Astrocyte (in vitro differentiated cells and primary cell): ENCODE measurements around the gene ZHX3. TPM values are rescaled to one million over a fixed set of nuclear protein-coding genes. Genes with fewer than 3 reads are reported as not detected.

Source experiments
- DNase-seq: peaks from one replicate; pipeline ENCODE4 v3.0.0-alpha.2; 2010; ENCODE audit warnings: low read depth
- FAIRE-seq: peaks from 2 replicates; lab custom pipeline; 2011; peaks lifted over from hg19 to GRCh38; lab: Jason Lieb, UNC
- H2AFZ ChIP-seq: 2 replicates; pipeline ENCODE4 v1.6.0; 2012; ENCODE audit warnings: low read depth, low read length, inconsistent platforms
- H3K27ac ChIP-seq: 2 replicates; pipeline ENCODE4 v1.5.1; 2011; ENCODE audit warnings: low read depth, low read length, inconsistent platforms
- H3K27me3 ChIP-seq: 2 replicates; pipeline ENCODE4 v1.6.0; 2011; ENCODE audit warnings: low read length, inconsistent platforms; ENCODE audit not compliant: insufficient read depth
- H3K36me3 ChIP-seq: 2 replicates; pipeline ENCODE4 v1.5.1; 2011; ENCODE audit warnings: low read length, inconsistent platforms; ENCODE audit not compliant: insufficient read depth
- H3K4me1 ChIP-seq: 2 replicates; pipeline ENCODE4 v1.5.1; 2011; ENCODE audit warnings: low read length, inconsistent platforms; ENCODE audit not compliant: insufficient read depth
- H3K4me2 ChIP-seq: 2 replicates; pipeline ENCODE4 v1.6.0; 2012; ENCODE audit warnings: low read length, inconsistent platforms
- H3K4me3 ChIP-seq: 2 replicates; pipeline ENCODE4 v1.5.1; 2011; ENCODE audit warnings: low read depth, mild to moderate bottlenecking, low read length, inconsistent platforms; ENCODE audit not compliant: insufficient read depth
- H3K79me2 ChIP-seq: 2 replicates; pipeline ENCODE4 v1.6.0; 2012; ENCODE audit warnings: mild to moderate bottlenecking, low read length, inconsistent platforms; ENCODE audit not compliant: insufficient read depth
- H3K9ac ChIP-seq: 2 replicates; pipeline ENCODE4 v1.6.0; 2012; ENCODE audit warnings: mild to moderate bottlenecking, low read length, inconsistent platforms
- H3K9me3 ChIP-seq: 2 replicates; pipeline ENCODE4 v1.5.1; 2012; ENCODE audit warnings: low read depth, mild to moderate bottlenecking, low read length, inconsistent platforms; ENCODE audit not compliant: insufficient read depth
- H4K20me1 ChIP-seq: 2 replicates; pipeline ENCODE4 v1.6.0; 2012; ENCODE audit warnings: low read length, inconsistent platforms; ENCODE audit not compliant: insufficient read depth
- H3K27ac Mint-ChIP-seq: one replicate; pipeline ENCODE4 v1.8.0; 2021; ENCODE audit warnings: mild to moderate bottlenecking, mixed read lengths; ENCODE audit not compliant: unreplicated experiment
- H3K27me3 Mint-ChIP-seq: one replicate; pipeline ENCODE4 v1.8.0; 2021; ENCODE audit warnings: low read depth, mixed read lengths; ENCODE audit not compliant: unreplicated experiment
- H3K36me3 Mint-ChIP-seq: one replicate; pipeline ENCODE4 v1.8.0; 2021; ENCODE audit warnings: low read depth, mixed read lengths; ENCODE audit not compliant: unreplicated experiment
- H3K4me1 Mint-ChIP-seq: one replicate; pipeline ENCODE4 v1.8.0; 2021; ENCODE audit warnings: low read depth, mixed read lengths; ENCODE audit not compliant: unreplicated experiment
- H3K4me3 Mint-ChIP-seq: one replicate; pipeline ENCODE4 v1.8.0; 2021; ENCODE audit warnings: mild to moderate bottlenecking, moderate library complexity, mixed read lengths; ENCODE audit not compliant: unreplicated experiment
- H3K9me3 Mint-ChIP-seq: one replicate; pipeline ENCODE4 v1.8.0; 2021; ENCODE audit warnings: mild to moderate bottlenecking, mixed read lengths; ENCODE audit not compliant: unreplicated experiment
- EZH2 ChIP-seq: IDR thresholded peaks from 2 replicates; pipeline ENCODE4 v1.6.1; 2012; ENCODE audit warnings: mild to moderate bottlenecking, low read length, inconsistent platforms; ENCODE audit not compliant: insufficient read depth
- total RNA-seq: library from RNA; stranded (reverse); gene quantifications from 2 replicates; pipeline ENCODE4 v1.2.1, GENCODE V29; 2021
- TF ChIP-seq, protein P1 (sequence below): IDR thresholded peaks from 2 replicates; pipeline ENCODE4 v1.5.1; 2011; ENCODE audit warnings: low read depth, mild to moderate bottlenecking, inconsistent platforms, low read length, moderate library complexity; ENCODE audit not compliant: insufficient read depth

ZHX3 gene
- total RNA-seq, 1 donor from 2014 or later = 41.6 TPM

DNA sequence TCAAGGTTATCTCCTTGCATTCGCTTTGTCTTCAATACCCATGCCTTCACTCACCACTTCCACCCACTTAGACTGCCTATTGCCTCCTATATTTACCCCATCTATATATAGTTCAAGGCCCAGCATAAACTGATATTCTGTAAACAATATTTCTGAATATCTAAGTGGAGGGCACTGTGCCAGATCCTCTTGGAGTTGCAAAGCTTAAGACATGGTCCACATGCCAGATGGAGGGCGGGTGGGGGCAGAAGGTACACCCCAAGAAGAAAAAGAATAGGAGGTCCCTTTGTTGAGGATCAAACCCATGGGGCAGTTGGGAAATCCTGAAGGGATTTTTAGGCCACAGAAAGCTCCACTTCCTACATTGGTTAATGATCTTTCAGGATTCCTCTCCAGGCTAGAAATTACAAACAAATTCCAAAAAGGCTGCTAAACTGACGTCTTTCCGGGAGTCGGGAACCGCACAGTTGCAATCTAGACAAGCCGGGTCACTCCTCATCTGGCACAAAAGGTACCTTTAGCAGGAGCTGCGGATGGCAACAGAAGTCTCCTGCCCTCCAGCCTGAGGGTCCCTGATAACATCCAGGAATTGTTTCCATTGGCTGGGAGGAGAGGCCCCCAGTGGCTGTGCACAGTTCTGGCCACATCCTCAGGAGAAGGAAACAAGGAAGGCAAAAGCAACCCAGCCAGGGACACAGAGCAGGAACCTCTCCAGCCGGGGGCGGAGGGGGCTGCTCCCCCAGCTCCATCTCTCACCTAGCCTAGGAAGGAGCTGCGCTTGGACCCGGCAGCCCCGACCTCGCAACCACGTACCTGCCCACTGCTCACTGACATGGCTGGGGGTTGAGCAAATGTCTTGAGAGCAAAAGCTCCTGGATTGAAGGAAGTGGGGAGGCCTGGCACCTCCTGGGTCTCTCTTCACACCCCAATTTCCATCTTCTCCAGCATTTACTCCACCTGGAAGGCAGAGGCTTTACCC, 17.2 kb upstream of the ZHX3 start:
- Mint-ChIP-seq H3K9me3 (no peaks in the 10 kb centered on the region), H3K36me3 (no peaks in the 10 kb centered on the region), H3K27me3 (peaks cover 3% of the 10 kb centered on the region), H3K4me3 (no peak overlapping the region), H3K27ac (no peak overlapping the region), H3K4me1 (peaks cover 9% of the 10 kb centered on the region)
- Histone ChIP-seq H3K27me3 (no peaks in the 10 kb centered on the region), H3K9me3 (no peaks in the 10 kb centered on the region), H3K27ac (no peak overlapping the region), H3K4me1 (peaks cover 10% of the 10 kb centered on the region), H3K4me3 (no peak overlapping the region), H3K79me2 (no peaks in the 10 kb centered on the region), H3K4me2 (no peak overlapping the region), H4K20me1 (no peaks in the 10 kb centered on the region), H3K9ac (no peak overlapping the region), H2AFZ (no peak overlapping the region), H3K36me3 (no peaks in the 10 kb centered on the region)
- DNase-seq = no peak
- TF ChIP-seq, protein P1, sequence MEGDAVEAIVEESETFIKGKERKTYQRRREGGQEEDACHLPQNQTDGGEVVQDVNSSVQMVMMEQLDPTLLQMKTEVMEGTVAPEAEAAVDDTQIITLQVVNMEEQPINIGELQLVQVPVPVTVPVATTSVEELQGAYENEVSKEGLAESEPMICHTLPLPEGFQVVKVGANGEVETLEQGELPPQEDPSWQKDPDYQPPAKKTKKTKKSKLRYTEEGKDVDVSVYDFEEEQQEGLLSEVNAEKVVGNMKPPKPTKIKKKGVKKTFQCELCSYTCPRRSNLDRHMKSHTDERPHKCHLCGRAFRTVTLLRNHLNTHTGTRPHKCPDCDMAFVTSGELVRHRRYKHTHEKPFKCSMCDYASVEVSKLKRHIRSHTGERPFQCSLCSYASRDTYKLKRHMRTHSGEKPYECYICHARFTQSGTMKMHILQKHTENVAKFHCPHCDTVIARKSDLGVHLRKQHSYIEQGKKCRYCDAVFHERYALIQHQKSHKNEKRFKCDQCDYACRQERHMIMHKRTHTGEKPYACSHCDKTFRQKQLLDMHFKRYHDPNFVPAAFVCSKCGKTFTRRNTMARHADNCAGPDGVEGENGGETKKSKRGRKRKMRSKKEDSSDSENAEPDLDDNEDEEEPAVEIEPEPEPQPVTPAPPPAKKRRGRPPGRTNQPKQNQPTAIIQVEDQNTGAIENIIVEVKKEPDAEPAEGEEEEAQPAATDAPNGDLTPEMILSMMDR = no peak
- TF ChIP-seq EZH2 = no peak
- no peak for FAIRE-seq

GRCh38 chr20:41334036-41334435, 16.5 kb upstream of the ZHX3 start:
- Histone ChIP-seq H3K9ac (no peak overlapping the region), H3K4me1 (peaks cover 14% of the 10 kb centered on the region), H3K27me3 (no peaks in the 10 kb centered on the region), H4K20me1 (no peaks in the 10 kb centered on the region), H3K79me2 (no peaks in the 10 kb centered on the region), H3K4me3 (no peak overlapping the region), H3K9me3 (no peaks in the 10 kb centered on the region), H3K27ac (no peak overlapping the region), H3K4me2 (no peak overlapping the region), H2AFZ (no peak overlapping the region), H3K36me3 (no peaks in the 10 kb centered on the region)
- FAIRE-seq (no peak), DNase-seq (no peak)
- no peak overlapping the region for H3K4me3 Mint-ChIP-seq
- TF ChIP-seq, protein P1 = no peak
- TF ChIP-seq EZH2 = no peak
- no peaks in the 10 kb centered on the region for H3K9me3 Mint-ChIP-seq
- H3K4me1 Mint-ChIP-seq = peaks cover 15% of the 10 kb centered on the region
- H3K27me3 Mint-ChIP-seq = peaks cover 3% of the 10 kb centered on the region
- no peaks in the 10 kb centered on the region for H3K36me3 Mint-ChIP-seq
- no peak overlapping the region for H3K27ac Mint-ChIP-seq

- Histone ChIP-seq H3K27ac (no peak overlapping the region), H3K4me3 (no peak overlapping the region), H2AFZ (no peak overlapping the region), H3K79me2 (no peaks in the 10 kb centered on the region), H3K9ac (no peak overlapping the region), H3K9me3 (no peaks in the 10 kb centered on the region), H3K4me1 (peaks cover 21% of the 10 kb centered on the region), H3K27me3 (no peaks in the 10 kb centered on the region), H4K20me1 (no peaks in the 10 kb centered on the region), H3K4me2 (no peak overlapping the region), H3K36me3 (no peaks in the 10 kb centered on the region)
- FAIRE-seq (no peak), DNase-seq (no peak)
- Mint-ChIP-seq H3K4me1 (peaks cover 26% of the 10 kb centered on the region), H3K36me3 (no peaks in the 10 kb centered on the region), H3K4me3 (no peak overlapping the region), H3K27ac (peak overlapping the region; percentile 34), H3K27me3 (no peaks in the 10 kb centered on the region), H3K9me3 (no peaks in the 10 kb centered on the region)
- TF ChIP-seq, protein P1 = no peak
- no peak for TF ChIP-seq EZH2
Observed at GRCh38 chr20:41331731-41332130, 14.2 kb upstream of the ZHX3 start.
